ENCODE data around the gene STX19. TPM values are rescaled to one million over a fixed set of nuclear protein-coding genes. Genes with fewer than 3 reads are reported as not detected.

STX19 gene
- total and polyA plus RNA-seq, 2 donors (not counting 3 experiments of a cell fraction or from before 2014, with no cell fraction given) = not detected

DNA sequence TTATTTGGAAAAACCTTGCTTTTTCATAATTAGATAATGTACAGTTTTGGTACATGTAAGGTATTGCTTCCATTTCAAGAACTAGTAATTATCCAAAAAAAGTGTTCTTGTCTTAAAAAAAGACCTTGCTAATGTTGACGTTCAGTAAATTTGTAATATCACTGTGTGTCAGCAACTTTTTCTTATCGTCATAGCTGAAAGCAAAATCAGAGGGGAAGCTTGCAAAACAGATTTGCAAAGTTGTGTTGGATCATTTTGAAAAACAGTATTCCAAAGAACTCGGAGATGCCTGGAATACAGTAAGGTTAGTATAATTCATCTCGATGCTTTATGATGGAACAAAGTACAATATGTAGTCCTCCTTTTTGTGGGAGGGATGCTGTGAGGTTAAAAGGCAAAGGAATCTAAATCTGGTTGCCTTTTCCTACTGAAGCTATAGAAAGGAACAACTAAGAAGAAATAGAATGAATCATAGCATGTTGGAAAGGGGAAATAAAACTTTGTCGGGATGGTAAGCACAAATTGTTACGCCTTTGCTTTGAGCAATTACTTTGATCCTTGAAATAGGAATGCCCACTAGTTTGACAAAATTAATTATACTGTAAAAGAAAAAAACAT is 36.0 kb upstream of the STX19 start:
- Histone ChIP-seq H3K36me3 (ENCODE audit: control insufficient read depth in 2 of 2, extremely low read depth in 1 of 2, insufficient read depth in 2 of 2, low read length in 2 of 2) (peaks cover 0 to 2% of the 10 kb centered on the region in 2 experiments), H3K9me3 (replicated peaks; ENCODE audit: control insufficient read depth, insufficient read depth, low read length) (no peaks in the 10 kb centered on the region), H3K9ac (replicated peaks; ENCODE audit: extremely low read depth, insufficient read depth, low read length) (no peak overlapping the region), H3K4me3 (replicated peaks in 1 of 3; ENCODE audit: insufficient read depth in 1 of 3, low read depth in 1 of 3, low read length in 3 of 3) (no peak overlapping the region), H3K4me2 (ENCODE audit: insufficient read depth, low read length) (peak overlapping the region; percentile 31), H4K20me1 (replicated peaks; ENCODE audit: control insufficient read depth, extremely low read depth, insufficient read depth, low read length) (no peaks in the 10 kb centered on the region), H3K9me1 (replicated peaks; ENCODE audit: control insufficient read depth, extremely low read depth, insufficient read depth, low read length) (no peaks in the 10 kb centered on the region), H2AFZ (ENCODE audit: low read depth, low read length) (no peak overlapping the region), H3K27me3 (ENCODE audit: control insufficient read depth in 2 of 2, insufficient read depth in 2 of 2, low read length in 2 of 2) (no peaks in the 10 kb centered on the region), H3K79me2 (ENCODE audit: control insufficient read depth, insufficient read depth, low read length) (peaks cover 10% of the 10 kb centered on the region), H3K27ac (ENCODE audit: insufficient read depth, low read depth, low read length) (no peak overlapping the region), H3K4me1 (ENCODE audit: control insufficient read depth, extremely low read depth, insufficient read depth, low read length) (peaks cover 17% of the 10 kb centered on the region)
- CTCF ChIA-PET = interaction anchor here (2.6 kb wide), 1 partner anchor 60 kb away, joined by 14 read pairs; no protein-coding TSS in a partner anchor
- dilution Hi-C loops (cut with MboI; ENCODE audit: extremely low pct_ligation_motif_present, low sequenced_read_pairs) (no loop called here), intact Hi-C loops (cut with micrococcal nuclease) (loop anchor here (10.0 kb wide), 1 partner anchor 160 kb away; no protein-coding TSS in a partner anchor)
- TF ChIP-seq POLR2A (IDR thresholded peaks at IDR 0.05; ENCODE audit: low read depth, low read length) (no peak), POLR2AphosphoS5 (IDR thresholded peaks at IDR 0.05; ENCODE audit: insufficient read depth, low read depth, low read length) (no peak), EZH2 (IDR thresholded peaks at IDR 0.05; ENCODE audit: borderline replicate concordance, low read depth, low read length, severe bottlenecking) (no peak), MYC (IDR thresholded peaks at IDR 0.05; ENCODE audit: low read depth, low read length) (no peak), JUN (IDR thresholded peaks at IDR 0.05; ENCODE audit: borderline replicate concordance, insufficient read depth, insufficient read length, low read depth) (no peak), FOS (IDR thresholded peaks at IDR 0.05; ENCODE audit: borderline replicate concordance, insufficient read depth, low read length) (no peak), GATA2 (IDR thresholded peaks at IDR 0.05; ENCODE audit: insufficient read depth, insufficient read length, low read depth, low read length) (no peak)
- TF ChIP-seq, protein P1, sequence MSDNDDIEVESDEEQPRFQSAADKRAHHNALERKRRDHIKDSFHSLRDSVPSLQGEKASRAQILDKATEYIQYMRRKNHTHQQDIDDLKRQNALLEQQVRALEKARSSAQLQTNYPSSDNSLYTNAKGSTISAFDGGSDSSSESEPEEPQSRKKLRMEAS (IDR thresholded peaks at IDR 0.05; ENCODE audit: insufficient read depth, insufficient read length) = no peak
- TF ChIP-seq, protein P2, sequence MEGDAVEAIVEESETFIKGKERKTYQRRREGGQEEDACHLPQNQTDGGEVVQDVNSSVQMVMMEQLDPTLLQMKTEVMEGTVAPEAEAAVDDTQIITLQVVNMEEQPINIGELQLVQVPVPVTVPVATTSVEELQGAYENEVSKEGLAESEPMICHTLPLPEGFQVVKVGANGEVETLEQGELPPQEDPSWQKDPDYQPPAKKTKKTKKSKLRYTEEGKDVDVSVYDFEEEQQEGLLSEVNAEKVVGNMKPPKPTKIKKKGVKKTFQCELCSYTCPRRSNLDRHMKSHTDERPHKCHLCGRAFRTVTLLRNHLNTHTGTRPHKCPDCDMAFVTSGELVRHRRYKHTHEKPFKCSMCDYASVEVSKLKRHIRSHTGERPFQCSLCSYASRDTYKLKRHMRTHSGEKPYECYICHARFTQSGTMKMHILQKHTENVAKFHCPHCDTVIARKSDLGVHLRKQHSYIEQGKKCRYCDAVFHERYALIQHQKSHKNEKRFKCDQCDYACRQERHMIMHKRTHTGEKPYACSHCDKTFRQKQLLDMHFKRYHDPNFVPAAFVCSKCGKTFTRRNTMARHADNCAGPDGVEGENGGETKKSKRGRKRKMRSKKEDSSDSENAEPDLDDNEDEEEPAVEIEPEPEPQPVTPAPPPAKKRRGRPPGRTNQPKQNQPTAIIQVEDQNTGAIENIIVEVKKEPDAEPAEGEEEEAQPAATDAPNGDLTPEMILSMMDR (IDR thresholded peaks at IDR 0.05; ENCODE audit: extremely low read depth in 1 of 2, insufficient read depth in 1 of 2, low read depth in 1 of 2, low read length in 2 of 2) = no peak
- no TSS peak for BruUV-seq (replicated peaks)
- POLR2A ChIA-PET = interaction anchor here (0.6 kb wide), 1 partner anchor 37 kb away, joined by 4 read pairs; no protein-coding TSS in a partner anchor
- FAIRE-seq (no peak), DNase-seq (ENCODE audit: low read depth, low spot score) (no peak)
